Endodermal cell (in vitro differentiated cells): ENCODE results near the gene MCU. TPM values are rescaled to one million over a fixed set of nuclear protein-coding genes. Genes with fewer than 3 reads are reported as not detected.
"Not testable (repeated sequence)": the region's sequence is repeated elsewhere in the genome, so short reads cannot be mapped to it uniquely, and the experiment has no call there.

Experiments
- DNase-seq: peaks from one replicate; pipeline ENCODE4 v3.0.0-alpha.2; 2017
- H3K27ac ChIP-seq: 2 replicates; pipeline ENCODE4 v1.5.1; 2013; ENCODE audit warnings: mild to moderate bottlenecking, low read depth, low read length, moderate library complexity
- H3K27me3 ChIP-seq: 2 replicates; pipeline ENCODE4 v1.6.1; 2013; ENCODE audit warnings: mild to moderate bottlenecking, low read length, moderate library complexity; ENCODE audit not compliant: insufficient read depth, control insufficient read depth, poor library complexity, severe bottlenecking
- H3K36me3 ChIP-seq: 2 replicates; pipeline ENCODE4 v1.7.0; 2013; ENCODE audit warnings: mild to moderate bottlenecking, low read length, moderate library complexity; ENCODE audit not compliant: control insufficient read depth, insufficient read depth
- H3K4me1 ChIP-seq: one replicate; pipeline ENCODE4 v1.7.0; 2013; ENCODE audit warnings: low read length; ENCODE audit not compliant: control insufficient read depth, insufficient read depth
- H3K4me3 ChIP-seq: 2 replicates; pipeline ENCODE4 v1.5.1; 2013; ENCODE audit warnings: mild to moderate bottlenecking, low read length, moderate library complexity
- H3K9ac ChIP-seq: 2 replicates; pipeline ENCODE4 v1.6.1; 2013; ENCODE audit warnings: mild to moderate bottlenecking, low read length, moderate library complexity; ENCODE audit not compliant: poor library complexity, severe bottlenecking; ENCODE audit errors: extremely low read depth
- H3K9me3 ChIP-seq: 2 replicates; pipeline ENCODE4 v1.6.1; 2013; ENCODE audit warnings: mild to moderate bottlenecking, low read length, moderate library complexity; ENCODE audit not compliant: control insufficient read depth
- H3K27ac Mint-ChIP-seq: 2 replicates; pipeline ENCODE4 v1.8.0; 2020; ENCODE audit warnings: mixed read lengths
- H3K27me3 Mint-ChIP-seq: 2 replicates; pipeline ENCODE4 v1.8.0; 2021; ENCODE audit warnings: mild to moderate bottlenecking, mixed read lengths; ENCODE audit not compliant: insufficient read depth
- H3K36me3 Mint-ChIP-seq: 2 replicates; pipeline ENCODE4 v1.8.0; 2020; ENCODE audit warnings: low read depth, mixed read lengths
- H3K4me1 Mint-ChIP-seq: 2 replicates; pipeline ENCODE4 v1.8.0; 2020; ENCODE audit warnings: mixed read lengths
- H3K4me3 Mint-ChIP-seq: 2 replicates; pipeline ENCODE4 v1.8.0; 2020; ENCODE audit warnings: mild to moderate bottlenecking, moderate library complexity, mixed read lengths
- H3K9me3 Mint-ChIP-seq: 2 replicates; pipeline ENCODE4 v1.8.0; 2020; ENCODE audit warnings: mild to moderate bottlenecking, mixed read lengths
- CTCF ChIP-seq: fragments of 200-600 bp; sonication (generic); conservative IDR thresholded peaks from 2 replicates; pipeline ENCODE4 v1.5.0; 2021; ENCODE audit warnings: antibody characterized with exemption, mild to moderate bottlenecking
- WGBS, 2 experiments: methylation state at CpG; one replicate each; pipeline versions ENCODE4 v1.1.5 to v1.1.7; 2013; ENCODE audit warnings: missing lambda C conversion rate in 2 of 2, mixed read lengths in 1 of 2; ENCODE audit not compliant: insufficient coverage in 1 of 2, insufficient read length in 1 of 2; 5-methylcytosine and 5-hydroxymethylcytosine counted together
- total RNA-seq, 2 donors: library from RNA; stranded (reverse); fragmentation: NEBNext Ultra II Directional in 1 of 2; extraction: Animal tissue kit (Norgen Biotek cat#: 25700) in 1 of 2; gene quantifications; 2 replicates in 1 of 2; 3 replicates in 1 of 2; pipeline ENCODE4 v1.2.1, GENCODE V29; 2021

MCU gene
- total RNA-seq, 2 donors from 2014 or later: 46.1 to 48.5 TPM

- WGBS, 2 experiments: 93 to 100% methylated on average over 1 to 5 of the region's 7 CpGs
- no peak overlapping the region for H3K27ac Mint-ChIP-seq
These were observed 6.5 kb upstream of the MCU start for GRCh38 chr10:72685264-72685921.

GRCh38 chr10:72686430-72686829 lies 5.5 kb upstream of the MCU start:
- H3K4me1 ChIP-seq, H3K4me3 ChIP-seq, H3K27ac Mint-ChIP-seq, H3K4me3 Mint-ChIP-seq, DNase-seq, H3K9me3 ChIP-seq, H3K9me3 Mint-ChIP-seq, H3K4me1 Mint-ChIP-seq, H3K27me3 ChIP-seq, H3K27ac ChIP-seq, H3K27me3 Mint-ChIP-seq, H3K36me3 Mint-ChIP-seq, H3K9ac ChIP-seq, H3K36me3 ChIP-seq: not testable (repeated sequence)
- WGBS, 2 experiments: 95 to 96% methylated on average over 2 to 8 of the region's 8 CpGs

More at GRCh38 chr10:72685264-72685921, 6.5 kb upstream of the MCU start:
- Mint-ChIP-seq H3K4me1 (peaks cover 4% of the 10 kb centered on the region), H3K36me3 (no peaks in the 10 kb centered on the region), H3K4me3 (no peak overlapping the region), H3K27me3 (no peaks in the 10 kb centered on the region), H3K9me3 (no peaks in the 10 kb centered on the region)
- Histone ChIP-seq H3K4me1 (no peaks in the 10 kb centered on the region), H3K27ac (no peak overlapping the region), H3K4me3 (no peak overlapping the region), H3K36me3 (no peaks in the 10 kb centered on the region), H3K9me3 (no peaks in the 10 kb centered on the region), H3K27me3 (no peaks in the 10 kb centered on the region), H3K9ac (no peak overlapping the region)
- TF ChIP-seq CTCF: no peak
- DNase-seq: no peak

GRCh38 chr10:72687035-72687434 lies 4.9 kb upstream of the MCU start:
- no peak for DNase-seq
- Mint-ChIP-seq H3K4me3 (no peak overlapping the region), H3K27me3 (no peaks in the 10 kb centered on the region), H3K27ac (no peak overlapping the region), H3K36me3 (no peaks in the 10 kb centered on the region), H3K9me3 (no peaks in the 10 kb centered on the region), H3K4me1 (peaks cover 9% of the 10 kb centered on the region)
- no peaks in the 10 kb centered on the region for H3K9me3 ChIP-seq
- TF ChIP-seq CTCF: no peak
- H3K36me3 ChIP-seq: no peaks in the 10 kb centered on the region
- H3K27me3 ChIP-seq: no peaks in the 10 kb centered on the region
- 89 to 91% methylated on average over 5 to 6 of the region's 6 CpGs for WGBS, 2 experiments
- no peaks in the 10 kb centered on the region for H3K4me1 ChIP-seq
- H3K4me3 ChIP-seq: no peak overlapping the region
- no peak overlapping the region for H3K9ac ChIP-seq
- no peak overlapping the region for H3K27ac ChIP-seq

- no peak for TF ChIP-seq CTCF
- Histone ChIP-seq H3K4me3 (no peak overlapping the region), H3K9me3 (no peaks in the 10 kb centered on the region), H3K27me3 (no peaks in the 10 kb centered on the region), H3K4me1 (no peaks in the 10 kb centered on the region), H3K36me3 (no peaks in the 10 kb centered on the region), H3K27ac (no peak overlapping the region), H3K9ac (no peak overlapping the region)
- Mint-ChIP-seq H3K4me1 (peaks cover 13% of the 10 kb centered on the region), H3K4me3 (no peak overlapping the region), H3K9me3 (no peaks in the 10 kb centered on the region), H3K27me3 (no peaks in the 10 kb centered on the region), H3K36me3 (no peaks in the 10 kb centered on the region), H3K27ac (no peak overlapping the region)
- no peak for DNase-seq
- WGBS, 2 experiments: 67 to 70% methylated on average over 1 to 2 of the region's 2 CpGs
These were observed 3.7 kb upstream of the MCU start for GRCh38 chr10:72688208-72688651.
